Smooth muscle cell (in vitro differentiated cells): ENCODE results near the gene IPCEF1. TPM values are rescaled to one million over a fixed set of nuclear protein-coding genes. Genes with fewer than 3 reads are reported as not detected.

ENCODE experiments used
- DNase-seq: peaks from one replicate; lab custom pipeline; 2025; ENCODE audit not compliant: unreplicated experiment; lab: John Stamatoyannopoulos, UW
- H2AFZ ChIP-seq: fragments of 200-600 bp; sonication (generic); 2 replicates; pipeline ENCODE4 v1.6.0; 2016; ENCODE audit warnings: antibody characterized with exemption, low read depth, mild to moderate bottlenecking
- H3F3A ChIP-seq: fragments of 200-600 bp; sonication (generic); 2 replicates; pipeline ENCODE4 v1.6.0; 2017; ENCODE audit warnings: antibody characterized with exemption, low read depth
- H3K27ac ChIP-seq: fragments of 200-600 bp; sonication (generic); 2 replicates; pipeline ENCODE4 v1.5.1; 2016; ENCODE audit warnings: low read depth, mild to moderate bottlenecking
- H3K27me3 ChIP-seq: fragments of 200-600 bp; sonication (generic); 2 replicates; pipeline ENCODE4 v1.6.1; 2016; ENCODE audit warnings: low read depth, mild to moderate bottlenecking
- H3K36me3 ChIP-seq: fragments of 200-600 bp; sonication (generic); 2 replicates; pipeline ENCODE4 v1.5.1; 2016; ENCODE audit warnings: low read depth
- H3K4me1 ChIP-seq: fragments of 200-600 bp; sonication (generic); 2 replicates; pipeline ENCODE4 v1.5.1; 2016; ENCODE audit warnings: low read depth
- H3K4me2 ChIP-seq: fragments of 200-600 bp; sonication (generic); 2 replicates; pipeline ENCODE4 v1.6.0; 2016; ENCODE audit warnings: mild to moderate bottlenecking
- H3K4me3 ChIP-seq: fragments of 200-600 bp; sonication (generic); 2 replicates; pipeline ENCODE4 v1.5.1; 2016; ENCODE audit warnings: mild to moderate bottlenecking
- H3K79me2 ChIP-seq: fragments of 200-600 bp; sonication (generic); 2 replicates; pipeline ENCODE4 v1.6.0; 2016; ENCODE audit warnings: low read depth, mild to moderate bottlenecking
- H3K9ac ChIP-seq: fragments of 200-600 bp; sonication (generic); 2 replicates; pipeline ENCODE4 v1.6.0; 2016; ENCODE audit warnings: low read depth
- H3K9me3 ChIP-seq: fragments of 200-600 bp; sonication (generic); replicated peaks from 2 replicates; pipeline ENCODE4 v1.5.1; 2016; ENCODE audit warnings: low read depth
- H4K20me1 ChIP-seq: fragments of 200-600 bp; sonication (generic); 2 replicates; pipeline ENCODE4 v1.6.0; 2016; ENCODE audit warnings: low read depth
- CTCF ChIP-seq: fragments of 200-600 bp; sonication (generic); IDR thresholded peaks from 2 replicates; pipeline ENCODE4 v1.5.1; 2017; ENCODE audit warnings: borderline replicate concordance, mild to moderate bottlenecking, antibody characterized with exemption; ENCODE audit not compliant: insufficient read depth, poor library complexity, severe bottlenecking
- WGBS: methylation state at CpG from one replicate; pipeline ENCODE4 v1.1.7; 2016; ENCODE audit warnings: low lambda C conversion rate; 5-methylcytosine and 5-hydroxymethylcytosine counted together
- polyA plus RNA-seq: library from polyadenylated mRNA; unstranded; fragments of >200 nt; fragmentation: Nextera tagmentation; extraction: Ambion mirVana; gene quantifications from 2 replicates; pipeline ENCODE4 v1.2.1, GENCODE V29; 2016
- total RNA-seq: library from RNA; depleted of rRNA; stranded (reverse); fragments of >200 nt; gene quantifications from 2 replicates; pipeline ENCODE4 v1.2.3, GENCODE V29; 2014

Gene IPCEF1
- total and polyA plus RNA-seq, 2 experiments from 2014 or later = 0.04 TPM; not detected in 1

- Histone ChIP-seq H3K9ac (no peak overlapping the region), H3K4me1 (no peaks in the 10 kb centered on the region), H3K4me3 (no peak overlapping the region), H3K27ac (peak overlapping the region; percentile 9), H3K36me3 (no peaks in the 10 kb centered on the region), H3K9me3 (no peaks in the 10 kb centered on the region), H4K20me1 (no peaks in the 10 kb centered on the region), H3K4me2 (peak overlapping the region; percentile 42), H3F3A (no peaks in the 10 kb centered on the region), H3K79me2 (no peaks in the 10 kb centered on the region), H3K27me3 (no peaks in the 10 kb centered on the region), H2AFZ (peak overlapping the region; percentile 28)
- 52% methylated on average over 7 of the region's 7 CpGs for WGBS
- no peak for DNase-seq
- TF ChIP-seq CTCF = no peak
Measured at GRCh38 chr6:154232013-154232910, 124.3 kb downstream of the IPCEF1 start.

- TF ChIP-seq CTCF = no peak
- Histone ChIP-seq H3K9ac (no peak overlapping the region), H3K9me3 (no peaks in the 10 kb centered on the region), H4K20me1 (no peaks in the 10 kb centered on the region), H3K4me2 (no peak overlapping the region), H3K27me3 (no peaks in the 10 kb centered on the region), H3K4me3 (no peak overlapping the region), H3K27ac (no peak overlapping the region), H2AFZ (no peak overlapping the region), H3K36me3 (no peaks in the 10 kb centered on the region), H3K79me2 (no peaks in the 10 kb centered on the region), H3K4me1 (no peaks in the 10 kb centered on the region), H3F3A (no peaks in the 10 kb centered on the region)
- 92% methylated on average over 5 of the region's 5 CpGs for WGBS
- DNase-seq = no peak
Measured at GRCh38 chr6:154230910-154231595, 125.5 kb downstream of the IPCEF1 start.

GRCh38 chr6:154230393-154230792 is 126.2 kb downstream of the IPCEF1 start:
- Histone ChIP-seq H3K79me2 (no peaks in the 10 kb centered on the region), H3K27me3 (no peaks in the 10 kb centered on the region), H3K4me1 (no peaks in the 10 kb centered on the region), H2AFZ (no peak overlapping the region), H3K9ac (no peak overlapping the region), H3K4me3 (no peak overlapping the region), H3K9me3 (no peaks in the 10 kb centered on the region), H3K27ac (no peak overlapping the region), H4K20me1 (no peaks in the 10 kb centered on the region), H3K36me3 (no peaks in the 10 kb centered on the region), H3K4me2 (no peak overlapping the region), H3F3A (no peaks in the 10 kb centered on the region)
- no peak for TF ChIP-seq CTCF
- 94% methylated on average over 3 of the region's 3 CpGs for WGBS
- DNase-seq = no peak
